SK-N-SH (cell line): ENCODE data around the gene HOXD13. TPM values are rescaled to one million over a fixed set of nuclear protein-coding genes. Genes with fewer than 3 reads are reported as not detected.

ENCODE experiments used
- CTCF ChIA-PET: fragments of 300-600, 350-600 bp; formaldehyde crosslinking; extraction: SDS; loops from one replicate; lab custom pipeline; 2021; lab: Yijun Ruan, JAX
- POLR2A ChIA-PET: fragments of 350-600 bp; sonication (Branson Sonifier 250); formaldehyde crosslinking; extraction: SDS; loops from one replicate; lab custom pipeline; 2020; ENCODE audit warnings: antibody characterized with exemption, inconsistent platforms; lab: Yijun Ruan, JAX
- DNase-seq: peaks from one replicate; pipeline ENCODE4 v3.0.0; 2012
- H2AFZ ChIP-seq: fragments of 200-600 bp; sonication (generic); 2 replicates; pipeline ENCODE4 v1.8.1; 2016; ENCODE audit warnings: antibody characterized with exemption, mild to moderate bottlenecking, low read depth
- H3F3A ChIP-seq: fragments of 200-600 bp; sonication (generic); replicated peaks from 2 replicates; pipeline ENCODE3; 2016; ENCODE audit warnings: antibody characterized with exemption, mild to moderate bottlenecking; ENCODE audit not compliant: insufficient read depth
- H3K27ac ChIP-seq, 2 experiments: fragments of 200-500 bp in 1 of 2; fragments of 200-600 bp in 1 of 2; sonication (Bioruptor generic) in 1 of 2; sonication (generic), shearing (Covaris generic) in 1 of 2; 2 replicates each; pipeline versions ENCODE4 v1.5.1 to v1.6.1; 2014 to 2016; ENCODE audit warnings: low read depth in 2 of 2, inconsistent platforms in 1 of 2, low read length in 1 of 2, mild to moderate bottlenecking in 1 of 2, mixed read lengths in 1 of 2
- H3K27me3 ChIP-seq: fragments of 200-600 bp; sonication (generic), shearing (Covaris generic); 2 replicates; pipeline ENCODE4 v1.6.1; 2016; ENCODE audit warnings: mixed run types; ENCODE audit not compliant: insufficient read depth
- H3K36me3 ChIP-seq, 2 experiments: fragments of 200-500 bp in 1 of 2; fragments of 200-600 bp in 1 of 2; sonication (Bioruptor generic) in 1 of 2; sonication (generic) in 1 of 2; replicated peaks in 1 of 2; 2 replicates each; pipeline versions ENCODE3 to v1.5.1; 2014 to 2016; ENCODE audit warnings: low read length in 1 of 2, mild to moderate bottlenecking in 1 of 2; ENCODE audit not compliant: insufficient read depth in 2 of 2, control insufficient read depth in 1 of 2
- H3K4me1 ChIP-seq, 2 experiments: fragments of 200-500 bp in 1 of 2; fragments of 200-600 bp in 1 of 2; sonication (Bioruptor generic) in 1 of 2; sonication (generic), shearing (Covaris generic) in 1 of 2; 2 replicates each; pipeline versions ENCODE4 v1.5.1 to v1.6.1; 2014 to 2016; ENCODE audit warnings: low read depth in 1 of 2, low read length in 1 of 2, mixed run types in 1 of 2; ENCODE audit not compliant: insufficient read depth in 2 of 2, control insufficient read depth in 1 of 2
- H3K4me2 ChIP-seq: fragments of 200-600 bp; sonication (generic), shearing (Covaris generic); 2 replicates; pipeline ENCODE4 v1.6.1; 2017; ENCODE audit warnings: mixed run types
- H3K4me3 ChIP-seq, 2 experiments: fragments of 200-500 bp in 1 of 2; fragments of 200-600 bp in 1 of 2; sonication (Bioruptor generic) in 1 of 2; sonication (generic), shearing (Covaris generic) in 1 of 2; 2 replicates each; pipeline versions ENCODE4 v1.5.1 to v1.8.1; 2014 to 2016; ENCODE audit warnings: low read depth in 2 of 2, inconsistent platforms in 1 of 2, low read length in 1 of 2, mild to moderate bottlenecking in 1 of 2, mixed read lengths in 1 of 2, moderate library complexity in 1 of 2
- H3K79me2 ChIP-seq: fragments of 200-600 bp; sonication (generic); 2 replicates; pipeline ENCODE4 v1.8.1; 2017; ENCODE audit warnings: mild to moderate bottlenecking; ENCODE audit not compliant: insufficient read depth
- H3K9ac ChIP-seq: fragments of 200-600 bp; sonication (generic); 2 replicates; pipeline ENCODE4 v1.6.1; 2017; ENCODE audit warnings: mixed run types
- H3K9me2 ChIP-seq: fragments of 200-600 bp; sonication (generic); 2 replicates; pipeline ENCODE4 v1.6.1; 2017; ENCODE audit warnings: mixed run types
- H3K9me3 ChIP-seq: fragments of 200-600 bp; sonication (generic); 2 replicates; pipeline ENCODE4 v1.6.1; 2017; ENCODE audit warnings: mixed run types, mild to moderate bottlenecking, moderate library complexity
- H4K20me1 ChIP-seq: fragments of 200-600 bp; sonication (generic); 2 replicates; pipeline ENCODE4 v1.6.1; 2017; ENCODE audit warnings: mild to moderate bottlenecking, mixed run types; ENCODE audit not compliant: insufficient read depth
- ELF1 ChIP-seq: IDR thresholded peaks from 2 replicates; pipeline ENCODE4 v1.4.0; 2012
- EP300 ChIP-seq, 2 experiments: IDR thresholded peaks; 2 replicates each; pipeline versions ENCODE4 v1.4.0 to v1.6.1; 2012; ENCODE audit warnings: borderline replicate concordance in 1 of 2, low read depth in 1 of 2, low read length in 1 of 2
- FOXJ3 ChIP-seq: sonication (generic); formaldehyde crosslinking; IDR thresholded peaks from 2 replicates; pipeline ENCODE4 v1.5.1; 2020; ENCODE audit warnings: mild to moderate bottlenecking, missing genetic modification reagents
- MXI1 ChIP-seq: IDR thresholded peaks from 2 replicates; pipeline ENCODE4 v1.6.1; 2012; ENCODE audit warnings: mild to moderate bottlenecking, low read depth, low read length, improper control_type of control experiment
- NRF1 ChIP-seq: IDR thresholded peaks from 2 replicates; pipeline ENCODE4 v1.6.1; 2012; ENCODE audit warnings: low read depth, mild to moderate bottlenecking, low read length
- POLR2AphosphoS5 ChIP-seq: IDR thresholded peaks from 2 replicates; pipeline ENCODE4 v1.6.1; 2012; ENCODE audit warnings: low read depth, low read length
- REST ChIP-seq: IDR thresholded peaks from 2 replicates; pipeline ENCODE4 v1.6.1; 2012; ENCODE audit warnings: mild to moderate bottlenecking, low read depth, low read length, moderate library complexity
- TAF1 ChIP-seq: IDR thresholded peaks from 2 replicates; pipeline ENCODE4 v1.6.1; 2012; ENCODE audit warnings: low read depth, mild to moderate bottlenecking, low read length, moderate library complexity, borderline replicate concordance
- ZBTB33 ChIP-seq: IDR thresholded peaks from 2 replicates; pipeline ENCODE4 v1.4.0; 2012; ENCODE audit warnings: low read depth, borderline replicate concordance
- WGBS: methylation state at CpG from one replicate; pipeline ENCODE4 v1.1.6; 2017; ENCODE audit warnings: low lambda C conversion rate; 5-methylcytosine and 5-hydroxymethylcytosine counted together
- polyA plus RNA-seq, 3 experiments: library from polyadenylated mRNA; depleted of rRNA; stranded (reverse); fragments of >200 nt; gene quantifications; 2 replicates each; pipeline ENCODE4 v1.2.3, GENCODE V29; 2012

The HOXD13 gene
- polyA plus RNA-seq, 1 of the 3 experiments (the other 2 are of a cell fraction) = not detected

GRCh38 chr2:176114930-176115625, 22.6 kb downstream of the HOXD13 start:
- ChIA-PET CTCF (interaction anchor here (1.0 to 17.7 kb wide), 9 partner anchors 8 to 538 kb away, joined by 3 to 264 read pairs (median 9); partner anchors contain the start of genes HOXD11, HOXD12, HOXD13 and HOXD9), POLR2A (no interaction called here)
- Histone ChIP-seq H4K20me1 (no peaks in the 10 kb centered on the region), H3K9me2 (no peaks in the 10 kb centered on the region), H3K27me3 (peaks cover 64% of the 10 kb centered on the region; the same call in 1 of the 2 replicates), H3K9ac (no peak overlapping the region), H3K4me3 (no peak overlapping the region), H3F3A (no peaks in the 10 kb centered on the region), H2AFZ (no peak overlapping the region), H3K9me3 (no peaks in the 10 kb centered on the region), H3K4me1 (peaks cover 0 to 10% of the 10 kb centered on the region in 2 experiments; a peak in 2 of 4 replicates)
- 92% methylated on average over 14 of the region's 16 CpGs for WGBS
- no peak for DNase-seq
- TF ChIP-seq MXI1 = no peak
- no peak for TF ChIP-seq ZBTB33
- TF ChIP-seq REST = no peak
- TF ChIP-seq NRF1 = no peak
- no peak for TF ChIP-seq TAF1
- no peak for TF ChIP-seq FOXJ3
- no peak for TF ChIP-seq POLR2AphosphoS5
- no peak for TF ChIP-seq ELF1
- no peak for TF ChIP-seq EP300 (IDR thresholded peaks at IDR 0.05; ENCODE audit: borderline replicate concordance in 1 of 2, low read depth in 1 of 2, low read length in 1 of 2)
- TF ChIP-seq, all 33 proteins: peak for 0
- Histone ChIP-seq H3K27ac (no peak overlapping the region), H3K4me2 (no peak overlapping the region), H3K79me2 (no peaks in the 10 kb centered on the region), H3K36me3 (no peaks in the 10 kb centered on the region)
